SK-N-SH (cell line): Measurements from ENCODE around the gene CDC42. TPM values are rescaled to one million over a fixed set of nuclear protein-coding genes. Genes with fewer than 3 reads are reported as not detected.

Source experiments
- CTCF ChIA-PET: fragments of 300-600, 350-600 bp; formaldehyde crosslinking; extraction: SDS; loops from one replicate; lab custom pipeline; 2021; lab: Yijun Ruan, JAX
- POLR2A ChIA-PET: fragments of 350-600 bp; sonication (Branson Sonifier 250); formaldehyde crosslinking; extraction: SDS; loops from one replicate; lab custom pipeline; 2020; ENCODE audit warnings: antibody characterized with exemption, inconsistent platforms; lab: Yijun Ruan, JAX
- DNase-seq: peaks from one replicate; pipeline ENCODE4 v3.0.0; 2012
- H2AFZ ChIP-seq: fragments of 200-600 bp; sonication (generic); 2 replicates; pipeline ENCODE4 v1.8.1; 2016; ENCODE audit warnings: antibody characterized with exemption, mild to moderate bottlenecking, low read depth
- H3F3A ChIP-seq: fragments of 200-600 bp; sonication (generic); replicated peaks from 2 replicates; pipeline ENCODE3; 2016; ENCODE audit warnings: antibody characterized with exemption, mild to moderate bottlenecking; ENCODE audit not compliant: insufficient read depth
- H3K27ac ChIP-seq, 2 experiments: fragments of 200-500 bp in 1 of 2; fragments of 200-600 bp in 1 of 2; sonication (Bioruptor generic) in 1 of 2; sonication (generic), shearing (Covaris generic) in 1 of 2; 2 replicates each; pipeline versions ENCODE4 v1.5.1 to v1.6.1; 2014 to 2016; ENCODE audit warnings: low read depth in 2 of 2, inconsistent platforms in 1 of 2, low read length in 1 of 2, mild to moderate bottlenecking in 1 of 2, mixed read lengths in 1 of 2
- H3K27me3 ChIP-seq: fragments of 200-600 bp; sonication (generic), shearing (Covaris generic); 2 replicates; pipeline ENCODE4 v1.6.1; 2016; ENCODE audit warnings: mixed run types; ENCODE audit not compliant: insufficient read depth
- H3K36me3 ChIP-seq, 2 experiments: fragments of 200-500 bp in 1 of 2; fragments of 200-600 bp in 1 of 2; sonication (Bioruptor generic) in 1 of 2; sonication (generic) in 1 of 2; replicated peaks in 1 of 2; 2 replicates each; pipeline versions ENCODE3 to v1.5.1; 2014 to 2016; ENCODE audit warnings: low read length in 1 of 2, mild to moderate bottlenecking in 1 of 2; ENCODE audit not compliant: insufficient read depth in 2 of 2, control insufficient read depth in 1 of 2
- H3K4me1 ChIP-seq, 2 experiments: fragments of 200-500 bp in 1 of 2; fragments of 200-600 bp in 1 of 2; sonication (Bioruptor generic) in 1 of 2; sonication (generic), shearing (Covaris generic) in 1 of 2; 2 replicates each; pipeline versions ENCODE4 v1.5.1 to v1.6.1; 2014 to 2016; ENCODE audit warnings: low read depth in 1 of 2, low read length in 1 of 2, mixed run types in 1 of 2; ENCODE audit not compliant: insufficient read depth in 2 of 2, control insufficient read depth in 1 of 2
- H3K4me2 ChIP-seq: fragments of 200-600 bp; sonication (generic), shearing (Covaris generic); 2 replicates; pipeline ENCODE4 v1.6.1; 2017; ENCODE audit warnings: mixed run types
- H3K4me3 ChIP-seq, 2 experiments: fragments of 200-500 bp in 1 of 2; fragments of 200-600 bp in 1 of 2; sonication (Bioruptor generic) in 1 of 2; sonication (generic), shearing (Covaris generic) in 1 of 2; 2 replicates each; pipeline versions ENCODE4 v1.5.1 to v1.8.1; 2014 to 2016; ENCODE audit warnings: low read depth in 2 of 2, inconsistent platforms in 1 of 2, low read length in 1 of 2, mild to moderate bottlenecking in 1 of 2, mixed read lengths in 1 of 2, moderate library complexity in 1 of 2
- H3K79me2 ChIP-seq: fragments of 200-600 bp; sonication (generic); 2 replicates; pipeline ENCODE4 v1.8.1; 2017; ENCODE audit warnings: mild to moderate bottlenecking; ENCODE audit not compliant: insufficient read depth
- H3K9ac ChIP-seq: fragments of 200-600 bp; sonication (generic); 2 replicates; pipeline ENCODE4 v1.6.1; 2017; ENCODE audit warnings: mixed run types
- H3K9me2 ChIP-seq: fragments of 200-600 bp; sonication (generic); 2 replicates; pipeline ENCODE4 v1.6.1; 2017; ENCODE audit warnings: mixed run types
- H3K9me3 ChIP-seq: fragments of 200-600 bp; sonication (generic); 2 replicates; pipeline ENCODE4 v1.6.1; 2017; ENCODE audit warnings: mixed run types, mild to moderate bottlenecking, moderate library complexity
- H4K20me1 ChIP-seq: fragments of 200-600 bp; sonication (generic); 2 replicates; pipeline ENCODE4 v1.6.1; 2017; ENCODE audit warnings: mild to moderate bottlenecking, mixed run types; ENCODE audit not compliant: insufficient read depth
- CHD2 ChIP-seq: fragments of 150-350 bp; IDR thresholded peaks from 2 replicates; pipeline ENCODE4 v1.6.1; 2018; ENCODE audit warnings: low read length; ENCODE audit not compliant: partially characterized antibody
- EZH2phosphoT487 ChIP-seq: fragments of 200-600 bp; sonication (generic); IDR thresholded peaks from 2 replicates; pipeline ENCODE4 v1.6.1; 2017; ENCODE audit warnings: low read depth, mixed run types, mild to moderate bottlenecking, antibody characterized with exemption, moderate library complexity, borderline replicate concordance
- FOSL2 ChIP-seq: IDR thresholded peaks from 2 replicates; pipeline ENCODE4 v1.4.0; 2012; ENCODE audit warnings: low read depth, mild to moderate bottlenecking, moderate library complexity, borderline replicate concordance
- FOXM1 ChIP-seq: IDR thresholded peaks from 2 replicates; pipeline ENCODE4 v1.4.0; 2012; ENCODE audit warnings: low read depth, mild to moderate bottlenecking
- JUND ChIP-seq: IDR thresholded peaks from 2 replicates; pipeline ENCODE4 v1.4.0; 2012
- MAX ChIP-seq: IDR thresholded peaks from 2 replicates; pipeline ENCODE4 v1.4.0; 2012; ENCODE audit warnings: low read depth
- MEF2A ChIP-seq: IDR thresholded peaks from 2 replicates; pipeline ENCODE4 v1.4.0; 2012; ENCODE audit warnings: low read depth, borderline replicate concordance
- NRF1 ChIP-seq: IDR thresholded peaks from 2 replicates; pipeline ENCODE4 v1.6.1; 2012; ENCODE audit warnings: low read depth, mild to moderate bottlenecking, low read length
- PBX3 ChIP-seq: IDR thresholded peaks from 2 replicates; pipeline ENCODE4; 2012
- POLR2AphosphoS5 ChIP-seq: IDR thresholded peaks from 2 replicates; pipeline ENCODE4 v1.6.1; 2012; ENCODE audit warnings: low read depth, low read length
- RCOR1 ChIP-seq: fragments of 150-350 bp; IDR thresholded peaks from 2 replicates; pipeline ENCODE4 v1.6.1; 2017; ENCODE audit warnings: antibody characterized with exemption, low read length
- REST ChIP-seq: IDR thresholded peaks from 2 replicates; pipeline ENCODE4 v1.6.1; 2012; ENCODE audit warnings: mild to moderate bottlenecking, low read depth, low read length, moderate library complexity
- RFX5 ChIP-seq: IDR thresholded peaks from 2 replicates; pipeline ENCODE4 v1.6.1; 2012; ENCODE audit warnings: mild to moderate bottlenecking, improper control_type of control experiment, low read length
- RXRA ChIP-seq: IDR thresholded peaks from 2 replicates; pipeline ENCODE4 v1.4.0; 2012; ENCODE audit warnings: low read depth, mild to moderate bottlenecking, borderline replicate concordance
- SMC3 ChIP-seq: IDR thresholded peaks from 2 replicates; pipeline ENCODE4 v1.6.1; 2012; ENCODE audit warnings: low read depth, low read length, improper control_type of control experiment
- TAF1 ChIP-seq: IDR thresholded peaks from 2 replicates; pipeline ENCODE4 v1.6.1; 2012; ENCODE audit warnings: low read depth, mild to moderate bottlenecking, low read length, moderate library complexity, borderline replicate concordance
- YY1 ChIP-seq: IDR thresholded peaks from 2 replicates; pipeline ENCODE4 v1.4.0; 2012; ENCODE audit warnings: low read depth, mild to moderate bottlenecking
- ZBTB33 ChIP-seq: IDR thresholded peaks from 2 replicates; pipeline ENCODE4 v1.4.0; 2012; ENCODE audit warnings: low read depth, borderline replicate concordance
- WGBS: methylation state at CpG from one replicate; pipeline ENCODE4 v1.1.6; 2017; ENCODE audit warnings: low lambda C conversion rate; 5-methylcytosine and 5-hydroxymethylcytosine counted together
- polyA plus RNA-seq, 3 experiments: library from polyadenylated mRNA; depleted of rRNA; stranded (reverse); fragments of >200 nt; gene quantifications; 2 replicates each; pipeline ENCODE4 v1.2.3, GENCODE V29; 2012

Gene CDC42
- polyA plus RNA-seq, 1 of the 3 experiments (the other 2 are of a cell fraction) = 113 TPM

DNA sequence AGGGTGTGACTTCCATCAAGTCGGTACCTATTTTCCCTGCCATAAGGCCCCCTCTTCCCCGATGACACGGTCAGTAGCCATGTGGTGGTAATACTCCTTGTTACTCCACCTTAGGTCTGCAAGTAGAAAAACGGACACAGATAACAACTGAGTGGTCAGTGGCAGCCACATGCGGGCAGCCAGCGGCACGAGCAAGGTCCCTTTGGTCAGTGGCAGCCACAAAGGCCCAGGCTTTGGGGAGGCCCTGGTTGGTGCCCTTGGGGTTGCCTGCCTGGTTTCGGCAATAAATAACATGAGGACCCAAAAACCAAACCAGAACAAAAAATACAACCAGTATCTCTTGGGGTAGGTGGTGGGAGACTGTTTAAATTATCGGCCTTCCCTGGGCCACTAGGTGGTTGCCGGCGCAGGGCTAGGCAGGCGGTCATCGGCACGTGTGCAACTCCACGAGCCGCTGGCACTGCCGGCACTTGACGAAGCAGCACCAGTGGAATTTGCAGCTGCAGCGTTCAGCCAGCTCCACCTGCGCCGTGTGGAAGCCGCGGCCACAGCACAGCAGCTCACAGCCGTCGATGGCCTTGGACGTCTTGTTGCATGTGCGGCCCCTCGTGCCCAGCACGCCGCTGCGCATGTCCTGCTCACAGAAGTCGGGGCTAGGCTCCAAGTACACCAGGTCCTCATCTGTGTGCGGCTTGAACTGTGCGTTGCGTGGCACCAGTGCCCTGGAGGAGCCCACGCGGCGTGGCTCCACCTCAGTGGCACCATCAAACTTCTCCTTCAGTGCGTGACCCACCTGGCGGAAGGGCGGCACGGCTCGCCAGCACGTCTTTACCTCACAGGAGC lies 67.3 kb downstream of the CDC42 start:
- Histone ChIP-seq H3K79me2 (peaks cover 9% of the 10 kb centered on the region; the same call in 1 of the 2 replicates), H3K9me2 (no peaks in the 10 kb centered on the region), H3K9me3 (no peaks in the 10 kb centered on the region), H3K9ac (no peak overlapping the region), H4K20me1 (peaks cover 83% of the 10 kb centered on the region), H3K4me1 (peaks cover 0 to 47% of the 10 kb centered on the region in 2 experiments; a peak in 1 of 4 replicates)
- CTCF ChIA-PET = interaction anchor here (0.8 kb wide), 1 partner anchor 11 kb away, joined by 3 read pairs; no protein-coding TSS in a partner anchor
- DNase-seq = peak; percentile 10
- TF ChIP-seq FOSL2 = no peak
- no peak for TF ChIP-seq EZH2phosphoT487
- TF ChIP-seq CHD2 = no peak
- TF ChIP-seq MAX = no peak
- TF ChIP-seq MEF2A = no peak
- no peak for TF ChIP-seq TAF1
- TF ChIP-seq ZBTB33 = no peak
- no peak for TF ChIP-seq NRF1
- no peak for TF ChIP-seq YY1
- no peak for TF ChIP-seq REST
- TF ChIP-seq POLR2AphosphoS5 = no peak
- no peak for TF ChIP-seq RXRA
- TF ChIP-seq SMC3 = no peak
- TF ChIP-seq FOXM1 = no peak
- no peak for TF ChIP-seq JUND
- TF ChIP-seq PBX3 = no peak
- no peak for TF ChIP-seq RCOR1
- TF ChIP-seq RFX5 = no peak
- TF ChIP-seq, all 33 proteins: peak for 0
- POLR2A ChIA-PET = no interaction called here
- Histone ChIP-seq H3K4me3 (no peak overlapping the region), H2AFZ (no peak overlapping the region), H3K27ac (no peak overlapping the region; a peak in 1 of 4 replicates), H3K4me2 (no peak overlapping the region), H3F3A (no peaks in the 10 kb centered on the region), H3K36me3 (peaks cover 13 to 17% of the 10 kb centered on the region in 2 experiments), H3K27me3 (no peaks in the 10 kb centered on the region)
- WGBS = 97% methylated on average over 23 of the region's 44 CpGs
